HG03575 (cell line): ENCODE results near the gene CDKN2A.

ENCODE experiments used
- ATAC-seq: cut with Tn5 transposase; IDR thresholded peaks from one replicate; pipeline ENCODE4 v1.9.1; 2021; ENCODE audit not compliant: unreplicated experiment, insufficient number of reproducible peaks, low FRiP score; ENCODE audit errors: extremely low read depth

CDKN2A gene

GRCh38 chr9:21993893-21994555, at the start of gene CDKN2A:
CDKN2A (minus strand) TSS chr9:21994392.
- no peak for ATAC-seq

GRCh38 chr9:22043928-22044327, 49.7 kb upstream of the CDKN2A start:
- no peak for ATAC-seq

- no peak for ATAC-seq
These were observed 47.6 kb upstream of the CDKN2A start for GRCh38 chr9:22041775-22042174.

DNA sequence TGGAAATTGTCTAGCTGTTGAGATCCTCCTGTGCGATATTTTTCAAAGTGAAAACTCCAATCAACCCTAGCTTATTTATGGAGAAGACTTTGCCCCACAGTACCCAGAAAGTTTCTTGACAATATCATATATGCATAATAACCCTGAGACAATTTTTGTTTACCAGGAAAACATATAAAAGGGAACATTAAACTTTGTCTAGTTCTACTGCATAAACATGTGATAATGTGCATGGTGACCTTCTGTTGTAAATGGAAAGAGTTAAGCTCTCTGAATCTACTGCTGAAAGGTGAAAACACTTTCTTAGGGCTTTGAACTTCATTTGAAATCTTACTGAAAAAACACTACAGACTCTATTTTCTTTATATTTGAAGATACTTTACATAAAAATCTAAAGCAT, 47.2 kb upstream of the CDKN2A start:
- no peak for ATAC-seq

- no peak for ATAC-seq
These were observed 46.6 kb upstream of the CDKN2A start for GRCh38 chr9:22040760-22041159.

GRCh38 chr9:22039258-22039657, 45.1 kb upstream of the CDKN2A start:
- no peak for ATAC-seq

- no peak for ATAC-seq
These were observed 43.9 kb upstream of the CDKN2A start for GRCh38 chr9:22037954-22038690.

GRCh38 chr9:22036866-22037626, 42.9 kb upstream of the CDKN2A start:
- no peak for ATAC-seq

DNA sequence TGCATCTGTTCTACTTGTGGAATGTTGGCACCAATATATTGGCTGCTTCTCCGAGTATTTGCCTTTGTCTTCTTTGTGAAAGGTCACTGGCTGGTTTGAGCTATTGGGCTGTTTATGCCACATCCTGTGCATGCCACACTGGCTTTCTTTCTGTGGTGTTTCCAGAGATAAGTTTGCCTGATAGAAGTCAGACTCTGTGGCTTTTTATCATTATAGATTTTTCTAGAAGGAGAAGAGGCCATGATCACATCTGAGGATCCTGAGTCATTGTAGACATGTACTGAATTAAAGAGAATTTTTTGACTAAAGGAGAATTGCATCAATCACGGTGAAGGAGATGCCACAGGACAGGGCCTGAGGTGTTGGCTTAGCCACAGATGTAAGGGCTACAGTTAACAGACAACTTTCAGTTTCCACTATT, 41.4 kb upstream of the CDKN2A start:
- ATAC-seq = no peak

DNA sequence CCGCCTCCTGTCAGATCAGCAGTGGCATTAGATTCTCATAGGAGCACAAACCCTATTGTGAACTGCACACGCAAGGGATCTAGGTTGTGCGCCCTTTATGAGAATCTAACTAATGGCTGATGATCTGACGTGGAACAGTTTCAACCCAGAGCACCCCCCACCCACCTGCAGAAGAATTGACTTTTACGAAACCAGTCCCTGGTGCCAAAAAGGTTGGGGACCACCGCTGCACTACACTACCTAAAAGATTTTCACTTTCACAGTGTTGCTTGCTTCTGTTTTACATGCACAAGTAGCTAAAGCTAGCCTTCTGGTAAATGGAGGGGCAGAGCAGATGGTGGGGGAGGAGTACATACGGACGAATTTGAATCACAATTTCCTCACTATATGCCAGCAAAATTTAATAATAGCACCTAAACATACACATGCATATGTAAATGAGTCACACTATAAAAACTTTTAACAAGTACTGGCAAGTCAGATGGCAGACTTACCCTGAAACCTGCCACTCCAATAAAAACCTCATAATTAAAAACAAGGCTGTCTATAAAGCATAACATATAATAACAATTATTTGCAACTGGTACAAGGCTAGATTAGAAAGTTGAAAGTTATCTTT, 38.9 kb upstream of the CDKN2A start:
- ATAC-seq = no peak

GRCh38 chr9:22031655-22032411, 37.6 kb upstream of the CDKN2A start:
- ATAC-seq = no peak

- ATAC-seq = peak; percentile 58
These were observed 36.0 kb upstream of the CDKN2A start for GRCh38 chr9:22030101-22030598.

- ATAC-seq = no peak
These were observed 35.0 kb upstream of the CDKN2A start for GRCh38 chr9:22029231-22029630.

DNA sequence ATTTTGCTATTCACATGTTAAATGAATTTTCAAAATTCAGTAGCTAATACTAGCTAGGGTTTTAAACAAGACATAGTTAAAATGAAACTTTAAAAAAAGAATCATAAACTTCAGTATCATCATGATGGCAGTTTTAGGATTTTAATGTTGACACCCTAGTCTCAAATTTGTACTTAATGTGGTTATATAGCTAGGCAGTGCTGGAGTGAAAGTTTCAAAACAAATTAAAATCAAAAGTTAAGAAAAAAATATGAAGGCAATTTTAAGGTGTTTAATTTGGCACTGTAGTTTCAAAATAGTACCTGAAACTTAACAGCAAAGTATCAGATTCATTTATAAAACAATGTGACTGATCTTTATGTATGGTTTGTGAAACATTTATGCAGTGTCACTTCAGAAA, 34.2 kb upstream of the CDKN2A start:
- no peak for ATAC-seq

DNA sequence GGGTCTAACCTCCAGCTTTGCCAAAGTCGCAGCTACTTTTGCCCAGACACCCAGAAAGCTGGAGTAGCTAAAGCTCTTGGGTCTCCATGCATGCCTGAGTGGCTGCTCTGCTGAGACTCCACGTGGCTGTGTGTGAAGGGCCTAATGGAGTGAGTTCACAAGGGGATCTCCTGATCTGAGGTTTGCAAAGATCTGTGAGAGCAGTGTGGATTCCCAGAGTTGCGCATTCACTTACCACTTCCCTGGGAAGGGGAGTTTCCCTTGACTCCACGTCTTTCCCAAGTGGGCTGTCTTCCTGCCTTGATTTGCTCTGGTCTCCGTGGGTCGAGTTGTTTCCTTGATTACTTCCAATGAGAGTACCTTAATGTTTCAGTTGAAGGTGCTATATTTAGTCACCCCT, 32.5 kb upstream of the CDKN2A start:
- no peak for ATAC-seq

DNA sequence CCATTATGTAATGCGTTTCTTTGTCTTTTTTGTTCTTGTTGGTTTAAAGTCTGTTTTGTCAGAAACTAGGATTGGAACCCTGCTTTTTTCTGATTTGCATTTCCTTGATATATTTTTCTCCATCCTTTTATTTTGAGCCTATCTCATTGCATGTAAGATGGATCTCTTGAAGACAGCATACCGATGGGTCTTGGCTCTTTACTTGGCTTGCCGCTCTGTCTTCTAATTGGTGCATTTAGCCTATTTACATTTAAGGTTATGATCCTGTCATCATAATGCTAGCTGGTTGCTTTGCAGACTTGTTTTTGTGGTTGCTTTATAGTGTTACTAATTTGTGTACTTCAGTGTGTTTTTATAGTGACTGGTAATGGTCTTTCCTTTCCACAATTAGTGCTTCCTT, 28.2 kb upstream of the CDKN2A start:
- ATAC-seq = no peak

GRCh38 chr9:22010866-22011625, 16.9 kb upstream of the CDKN2A start:
- ATAC-seq = no peak

DNA sequence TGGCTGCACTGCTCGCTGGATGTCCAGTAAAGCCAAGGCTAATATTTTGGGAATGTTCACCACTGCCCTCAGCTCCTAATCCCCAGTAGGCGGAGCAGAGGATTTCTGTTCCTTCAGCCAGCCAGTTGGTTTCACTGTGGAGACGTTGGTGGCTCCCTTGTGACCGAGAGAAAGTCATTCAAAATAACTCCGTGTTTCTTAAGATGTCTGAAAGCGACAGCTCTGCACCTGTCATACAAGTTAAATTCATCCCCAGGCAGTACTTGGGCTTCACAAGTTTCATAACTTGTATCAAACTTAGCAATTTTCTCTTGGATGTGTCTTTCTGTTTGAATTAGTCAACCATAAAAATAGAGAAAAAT, 15.3 kb upstream of the CDKN2A start:
- peak; percentile 26 for ATAC-seq
